Gastroesophageal sphincter (tissue), 4 donors: Measurements from ENCODE around the gene ATP2B2. TPM values are rescaled to one million over a fixed set of nuclear protein-coding genes. Genes with fewer than 3 reads are reported as not detected.

Experiments used
- ATAC-seq: fragments of 150-250 bp; one replicate; pipeline ENCODE4 v1.9.1; 2016; ENCODE audit warnings: mild to moderate bottlenecking, moderate library complexity
- H3K27ac ChIP-seq, 4 donors: fragments of 200-600 bp; sonication (generic) in 3 of 4; 1 replicate in 3 of 4; 2 replicates in 1 of 4; pipeline ENCODE4 v1.5.1; 2016 to 2019
- H3K27me3 ChIP-seq: fragments of 200-600 bp; sonication (generic); one replicate; pipeline ENCODE4 v1.5.1; 2019
- H3K36me3 ChIP-seq, 2 donors: fragments of 200-600 bp; sonication (generic); one replicate each; pipeline ENCODE4 v1.5.1; 2019; ENCODE audit warnings: control low read depth in 1 of 2
- H3K4me1 ChIP-seq, 3 donors: fragments of 200-600 bp; sonication (generic); 1 replicate in 2 of 3; 2 replicates in 1 of 3; pipeline ENCODE4 v1.5.1; 2016 to 2019; ENCODE audit warnings: control low read depth in 2 of 3
- H3K4me3 ChIP-seq, 2 donors: fragments of 200-600 bp; sonication (generic); one replicate each; pipeline ENCODE4 v1.5.1; 2019; ENCODE audit warnings: mild to moderate bottlenecking in 1 of 2, moderate library complexity in 1 of 2
- H3K9me3 ChIP-seq, 3 donors: fragments of 200-600 bp; sonication (generic); one replicate each; pipeline ENCODE4 v1.5.1; 2017 to 2019; ENCODE audit warnings: control low read depth in 2 of 3
- EP300 ChIP-seq: sonication (generic); formaldehyde crosslinking; IDR thresholded peaks from one replicate; pipeline ENCODE4 v1.6.1; 2017; ENCODE audit warnings: antibody characterized with exemption, mild to moderate bottlenecking
- POLR2A ChIP-seq, 2 donors: fragments of 450-650 bp; IDR thresholded peaks; one replicate each; pipeline ENCODE4 v1.6.1; 2017; ENCODE audit warnings: antibody characterized with exemption in 2 of 2, mild to moderate bottlenecking in 2 of 2, moderate library complexity in 1 of 2
- POLR2AphosphoS5 ChIP-seq: sonication (generic); formaldehyde crosslinking; IDR thresholded peaks from one replicate; pipeline ENCODE4 v1.6.1; 2017; ENCODE audit warnings: antibody characterized with exemption
- WGBS, 2 donors: methylation state at CpG; one replicate each; pipeline ENCODE4 v1.1.5; 2018; ENCODE audit warnings: low coverage in 1 of 2; 5-methylcytosine and 5-hydroxymethylcytosine counted together
- total RNA-seq, 4 donors: library from RNA; depleted of rRNA; stranded (reverse); fragments of >200 nt; gene quantifications; one replicate each; pipeline ENCODE4 v1.1.0, GENCODE V29; 2016
- TF ChIP-seq, protein P1 (sequence below), 4 experiments: fragments of 200-600 bp in 2 of 4; fragments of 450-650 bp in 2 of 4; sonication (generic) in 1 of 4; IDR thresholded peaks; one replicate each; pipeline ENCODE4 v1.5.1; 2017 to 2019; ENCODE audit warnings: antibody characterized with exemption in 4 of 4, mild to moderate bottlenecking in 2 of 4, moderate library complexity in 2 of 4

ATP2B2 gene
- total RNA-seq, 4 donors from 2014 or later: 0.13 to 0.30 (median 0.27) TPM; not detected in 1

GRCh38 chr3:10400749-10401495 lies 104.5 kb downstream of the ATP2B2 start:
- H3K4me1 ChIP-seq: no peaks in the 10 kb centered on the region
- H3K9me3 ChIP-seq: no peaks in the 10 kb centered on the region
- ATAC-seq: no peak
- H3K27ac ChIP-seq: no peak overlapping the region
- 82% methylated on average over 8 of the region's 12 CpGs; no CpG with 5 or more reads in 1 of the 2 donors for WGBS, 2 donors
- H3K4me3 ChIP-seq: no peak overlapping the region
- H3K27me3 ChIP-seq: no peaks in the 10 kb centered on the region
- H3K36me3 ChIP-seq: no peaks in the 10 kb centered on the region
- no peak for TF ChIP-seq POLR2AphosphoS5
- no peak for TF ChIP-seq POLR2A (IDR thresholded peaks at IDR 0.05)
- TF ChIP-seq EP300: no peak
- TF ChIP-seq, protein P1, sequence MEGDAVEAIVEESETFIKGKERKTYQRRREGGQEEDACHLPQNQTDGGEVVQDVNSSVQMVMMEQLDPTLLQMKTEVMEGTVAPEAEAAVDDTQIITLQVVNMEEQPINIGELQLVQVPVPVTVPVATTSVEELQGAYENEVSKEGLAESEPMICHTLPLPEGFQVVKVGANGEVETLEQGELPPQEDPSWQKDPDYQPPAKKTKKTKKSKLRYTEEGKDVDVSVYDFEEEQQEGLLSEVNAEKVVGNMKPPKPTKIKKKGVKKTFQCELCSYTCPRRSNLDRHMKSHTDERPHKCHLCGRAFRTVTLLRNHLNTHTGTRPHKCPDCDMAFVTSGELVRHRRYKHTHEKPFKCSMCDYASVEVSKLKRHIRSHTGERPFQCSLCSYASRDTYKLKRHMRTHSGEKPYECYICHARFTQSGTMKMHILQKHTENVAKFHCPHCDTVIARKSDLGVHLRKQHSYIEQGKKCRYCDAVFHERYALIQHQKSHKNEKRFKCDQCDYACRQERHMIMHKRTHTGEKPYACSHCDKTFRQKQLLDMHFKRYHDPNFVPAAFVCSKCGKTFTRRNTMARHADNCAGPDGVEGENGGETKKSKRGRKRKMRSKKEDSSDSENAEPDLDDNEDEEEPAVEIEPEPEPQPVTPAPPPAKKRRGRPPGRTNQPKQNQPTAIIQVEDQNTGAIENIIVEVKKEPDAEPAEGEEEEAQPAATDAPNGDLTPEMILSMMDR (IDR thresholded peaks at IDR 0.05): no peak

DNA sequence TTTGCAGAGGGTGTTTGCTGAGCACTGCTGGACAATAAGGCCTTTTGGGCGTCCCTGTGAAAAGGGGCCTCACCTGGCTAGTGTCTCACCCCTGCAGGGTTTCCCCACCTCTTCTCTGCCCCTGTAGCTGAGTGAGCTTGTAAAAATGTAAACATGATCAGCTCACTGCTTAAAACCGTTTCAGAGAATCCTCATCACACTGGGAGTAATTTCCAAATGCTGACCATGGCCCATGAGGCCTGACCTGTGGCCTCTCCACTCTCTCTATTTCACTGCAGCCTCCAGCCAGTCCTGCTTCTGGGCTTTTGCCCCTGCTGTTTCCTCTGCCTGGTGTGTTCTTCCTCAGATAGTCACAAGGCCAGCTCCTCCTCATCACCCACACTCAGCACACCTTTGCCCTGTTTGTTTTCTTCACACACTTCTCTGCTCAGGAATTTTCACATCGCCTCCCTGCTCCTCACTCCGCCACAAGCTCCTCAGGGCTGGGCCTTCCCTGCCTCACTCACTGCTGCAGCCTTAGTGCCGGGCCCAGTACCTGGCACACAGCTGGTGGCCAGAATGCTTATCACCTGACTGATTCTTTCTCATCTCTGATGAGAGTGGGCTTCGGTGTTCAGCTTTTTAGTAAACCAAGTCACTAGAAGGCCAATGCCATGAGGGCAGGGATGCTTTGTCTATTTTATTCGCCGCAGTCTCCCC lies 105.2 kb downstream of the ATP2B2 start:
- Histone ChIP-seq H3K4me3 (no peak overlapping the region), H3K36me3 (no peaks in the 10 kb centered on the region), H3K9me3 (no peaks in the 10 kb centered on the region), H3K4me1 (no peaks in the 10 kb centered on the region), H3K27ac (no peak overlapping the region), H3K27me3 (no peaks in the 10 kb centered on the region)
- 70 to 84% methylated on average over 5 to 6 of the region's 8 CpGs for WGBS, 2 donors
- no peak for ATAC-seq
- TF ChIP-seq, protein P1 (IDR thresholded peaks at IDR 0.05): no peak
- TF ChIP-seq POLR2AphosphoS5 (no peak), EP300 (no peak), POLR2A (IDR thresholded peaks at IDR 0.05) (no peak)

DNA sequence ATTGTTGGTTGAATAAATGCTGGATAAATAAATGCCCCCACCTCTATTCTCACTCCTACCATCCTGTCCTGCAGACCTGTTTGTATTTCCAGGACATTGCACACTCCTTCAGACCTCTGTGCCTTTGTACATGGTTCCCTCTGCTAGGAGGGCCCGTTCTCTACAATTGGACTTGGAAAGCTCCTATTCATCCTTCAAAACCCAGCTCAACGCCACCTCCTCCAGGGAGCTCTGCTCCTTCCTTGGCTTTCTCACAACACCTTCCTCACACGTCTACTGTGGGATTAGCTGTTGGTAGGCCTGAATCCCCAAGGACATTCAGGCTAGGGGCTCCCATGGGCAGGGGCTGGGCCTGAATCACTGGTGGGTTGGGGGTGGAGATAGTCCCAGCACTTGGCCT lies 105.8 kb downstream of the ATP2B2 start:
- TF ChIP-seq POLR2AphosphoS5 (no peak), EP300 (no peak)
- H3K27ac ChIP-seq: no peak overlapping the region
- no peaks in the 10 kb centered on the region for H3K27me3 ChIP-seq
- no peak overlapping the region for H3K4me3 ChIP-seq
- no peak for ATAC-seq
- WGBS, 2 donors: 76% methylated on average over 3 of the region's 3 CpGs; no CpG with 5 or more reads in 1 of the 2 donors
- H3K36me3 ChIP-seq: no peaks in the 10 kb centered on the region
- H3K9me3 ChIP-seq: no peaks in the 10 kb centered on the region
- H3K4me1 ChIP-seq: no peaks in the 10 kb centered on the region

DNA sequence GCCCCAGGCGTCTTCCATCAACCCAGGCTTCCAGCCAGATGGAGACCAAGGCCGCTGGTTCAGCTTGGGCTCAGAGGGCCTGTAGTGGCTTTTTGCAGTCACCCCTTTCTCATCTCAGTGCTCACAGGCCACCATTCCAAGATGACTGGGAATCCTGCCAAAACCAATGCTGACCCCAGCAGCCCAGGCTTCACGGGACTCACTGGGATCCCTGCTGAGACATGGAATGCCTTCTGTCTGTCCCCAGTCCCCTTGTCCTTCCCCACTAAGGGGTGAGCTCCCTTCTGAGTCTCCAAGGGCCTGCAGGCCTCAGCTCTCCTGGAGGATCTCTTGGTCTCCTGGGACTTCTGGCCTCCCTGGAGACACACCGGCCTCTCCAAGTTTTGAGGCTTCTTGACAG lies 107.0 kb downstream of the ATP2B2 start:
- Histone ChIP-seq H3K9me3 (no peaks in the 10 kb centered on the region), H3K27ac (no peak overlapping the region), H3K4me3 (no peak overlapping the region), H3K4me1 (no peaks in the 10 kb centered on the region), H3K27me3 (no peaks in the 10 kb centered on the region), H3K36me3 (no peaks in the 10 kb centered on the region)
- ATAC-seq: no peak
- 57 to 60% methylated on average over 2 of the region's 4 CpGs for WGBS, 2 donors
- TF ChIP-seq, protein P1 (IDR thresholded peaks at IDR 0.05): no peak
- TF ChIP-seq POLR2A (IDR thresholded peaks at IDR 0.05) (no peak), POLR2AphosphoS5 (no peak), EP300 (no peak)

DNA sequence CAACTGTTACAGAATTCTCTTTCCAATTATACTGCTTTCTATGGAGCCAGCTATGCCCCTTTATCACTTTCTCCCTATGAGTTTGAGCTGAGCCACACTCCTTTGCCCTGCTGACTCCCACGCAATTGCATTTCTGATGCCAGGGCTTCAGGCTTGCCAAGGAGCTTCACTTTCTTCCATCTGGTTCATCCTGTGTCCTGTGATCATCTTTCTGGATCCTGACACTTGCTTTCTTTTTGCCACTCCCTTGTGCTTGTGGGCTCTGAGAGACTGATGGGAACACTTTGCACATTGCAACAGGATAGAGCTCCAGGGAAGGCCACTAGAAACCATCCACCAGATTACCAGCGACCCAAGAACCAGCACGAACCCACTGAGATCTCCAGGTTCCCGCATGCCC lies 107.5 kb downstream of the ATP2B2 start:
- Histone ChIP-seq H3K4me1 (no peaks in the 10 kb centered on the region), H3K27me3 (no peaks in the 10 kb centered on the region), H3K4me3 (no peak overlapping the region), H3K27ac (no peak overlapping the region), H3K9me3 (no peaks in the 10 kb centered on the region), H3K36me3 (no peaks in the 10 kb centered on the region)
- no peak for TF ChIP-seq EP300
- no peak for TF ChIP-seq POLR2AphosphoS5
- TF ChIP-seq, protein P1 (IDR thresholded peaks at IDR 0.05): no peak
- TF ChIP-seq POLR2A (IDR thresholded peaks at IDR 0.05): no peak
- no peak for ATAC-seq
- WGBS, 2 donors: 87 to 93% methylated on average over 3 of the region's 4 CpGs
